H1 (cell line): Measurements from ENCODE around the gene FAM227B. TPM values are rescaled to one million over a fixed set of nuclear protein-coding genes. Genes with fewer than 3 reads are reported as not detected.

ENCODE experiments used
- USF2 ChIP-seq: IDR thresholded peaks from 2 replicates; pipeline ENCODE4 v1.6.1; 2011; ENCODE audit warnings: low read length, improper control_type of control experiment
- polyA plus RNA-seq, 7 experiments: library from polyadenylated mRNA; depleted of rRNA in 3 of 7; stranded (reverse) in 5 of 7; unstranded in 2 of 7; fragments of >200 nt in 5 of 7; fragments of 200-250 nt in 2 of 7; gene quantifications; 1 replicate in 5 of 7; 2 replicates in 1 of 7; 4 replicates in 1 of 7; pipeline versions ENCODE4 v1.2.1 to v1.2.3, GENCODE V29; 2011 to 2013; ENCODE audit warnings: missing spikeins in 2 of 7, mixed read lengths in 2 of 7
- total RNA-seq: library from RNA; stranded (reverse); fragmentation: NEBNext Ultra II Directional; extraction: Animal tissue kit (Norgen Biotek cat#: 25700); gene quantifications from 2 replicates; pipeline ENCODE4 v1.2.1, GENCODE V29; 2021

The FAM227B gene
- total and polyA plus RNA-seq, 2 of the 8 experiments (the other 6 are each of a cell fraction or from before 2014, with no cell fraction given) = 4.0 to 6.5 TPM

GRCh38 chr15:49288391-49288790 lies 332.2 kb downstream of the FAM227B start (continued):
- TF ChIP-seq USF2 = no peak
